Measurements from ENCODE around the gene PIGC.
A peak's percentile ranks its signal among the peaks of the same experiment; 100 is the strongest.
"Not testable (repeated sequence)": the region's sequence is repeated elsewhere in the genome, so short reads cannot be mapped to it uniquely, and the experiment has no call there.

Gene PIGC

DNA sequence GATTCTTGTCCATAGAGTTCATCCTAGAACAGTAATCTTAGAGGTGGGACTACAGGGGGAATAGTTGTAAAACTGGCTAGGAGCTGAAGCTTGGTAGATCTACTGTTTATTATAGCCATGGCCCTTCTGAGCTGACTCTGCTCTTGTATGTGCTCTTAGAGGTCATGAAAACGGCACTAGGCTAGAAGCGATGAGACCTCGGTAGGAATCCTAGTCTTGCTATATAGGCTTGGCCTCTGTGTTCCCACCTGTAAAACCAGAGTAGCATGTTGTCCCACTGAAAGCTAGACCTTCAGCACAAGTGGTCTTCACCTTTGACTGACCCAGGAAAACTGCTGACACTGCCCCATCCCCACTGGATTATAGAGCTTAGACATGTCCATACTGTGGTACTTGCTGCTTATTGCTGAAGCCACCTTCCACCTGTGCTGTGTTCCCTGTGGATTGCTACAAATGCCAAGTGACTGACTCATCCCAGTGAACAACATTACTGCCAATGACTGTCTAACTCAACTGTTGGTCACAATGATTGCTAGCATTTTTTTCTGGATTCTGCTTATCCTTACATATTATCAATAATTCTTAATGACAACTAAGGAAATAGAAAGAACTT lies 23.0 kb upstream of the PIGC start:
- no peak for DNase-seq (ENCODE audit: low read depth)

DNA sequence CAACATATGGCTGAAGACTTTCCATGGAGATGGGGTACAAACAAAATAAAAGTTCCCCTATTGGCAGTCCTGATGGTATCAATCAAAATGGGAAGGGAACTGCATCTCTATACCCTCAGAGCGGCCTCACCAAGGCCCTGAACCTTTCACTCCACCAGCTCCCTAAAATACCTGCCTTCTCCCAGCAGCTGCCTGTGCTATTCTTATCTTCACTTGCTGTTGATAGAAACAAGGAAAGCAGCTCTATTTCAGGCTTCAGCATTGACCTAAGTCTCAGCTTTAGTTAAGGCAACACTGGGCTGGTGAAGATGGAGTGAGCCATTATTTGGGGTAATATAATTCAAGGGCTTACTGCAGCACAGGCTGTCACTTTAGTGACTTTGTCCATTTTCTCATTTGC lies 21.7 kb upstream of the PIGC start:
- no peak for DNase-seq (ENCODE audit: low read depth)

DNA sequence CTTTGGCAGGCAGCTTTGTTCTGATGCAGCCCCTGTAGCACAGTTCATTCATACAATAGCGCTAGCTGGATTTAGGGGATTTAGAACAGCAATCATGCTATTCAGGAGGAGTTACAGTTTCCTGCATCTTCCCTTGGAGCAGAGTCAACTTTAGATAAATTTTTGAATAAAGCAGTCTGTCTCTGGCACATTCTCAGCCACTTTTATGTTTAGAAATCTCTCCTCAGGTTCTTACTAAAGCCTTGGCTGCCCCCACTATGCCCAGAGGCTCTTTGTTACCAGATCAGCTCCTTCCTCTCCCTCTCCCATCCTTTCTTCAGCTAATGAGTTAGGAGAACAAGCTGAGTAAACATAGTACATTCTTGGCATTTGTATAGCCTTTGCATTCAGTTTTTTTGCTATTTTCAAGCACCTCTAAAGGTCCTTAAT lies 17.0 kb upstream of the PIGC start:
- DNase-seq (ENCODE audit: low read depth), result peak; percentile 55

DNA sequence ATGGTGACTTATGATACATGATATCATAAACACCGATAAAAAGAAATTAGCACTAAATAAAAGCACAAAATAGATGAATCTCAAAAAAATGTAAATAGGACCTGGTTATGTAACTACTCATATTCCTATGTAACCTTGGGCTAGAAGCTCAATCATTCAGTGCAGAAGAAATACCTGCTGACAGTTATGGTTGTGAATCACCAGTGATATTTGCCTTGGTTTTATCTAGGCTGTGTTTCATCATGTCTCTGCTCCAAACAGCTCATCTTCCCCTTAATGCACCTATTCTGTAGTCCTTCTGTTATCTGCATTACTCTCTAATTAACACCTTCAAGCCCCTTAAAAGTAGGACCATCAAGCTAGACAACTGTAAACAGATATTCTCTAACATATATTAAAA lies 16.3 kb upstream of the PIGC start:
- no peak for DNase-seq (ENCODE audit: low read depth)

DNA sequence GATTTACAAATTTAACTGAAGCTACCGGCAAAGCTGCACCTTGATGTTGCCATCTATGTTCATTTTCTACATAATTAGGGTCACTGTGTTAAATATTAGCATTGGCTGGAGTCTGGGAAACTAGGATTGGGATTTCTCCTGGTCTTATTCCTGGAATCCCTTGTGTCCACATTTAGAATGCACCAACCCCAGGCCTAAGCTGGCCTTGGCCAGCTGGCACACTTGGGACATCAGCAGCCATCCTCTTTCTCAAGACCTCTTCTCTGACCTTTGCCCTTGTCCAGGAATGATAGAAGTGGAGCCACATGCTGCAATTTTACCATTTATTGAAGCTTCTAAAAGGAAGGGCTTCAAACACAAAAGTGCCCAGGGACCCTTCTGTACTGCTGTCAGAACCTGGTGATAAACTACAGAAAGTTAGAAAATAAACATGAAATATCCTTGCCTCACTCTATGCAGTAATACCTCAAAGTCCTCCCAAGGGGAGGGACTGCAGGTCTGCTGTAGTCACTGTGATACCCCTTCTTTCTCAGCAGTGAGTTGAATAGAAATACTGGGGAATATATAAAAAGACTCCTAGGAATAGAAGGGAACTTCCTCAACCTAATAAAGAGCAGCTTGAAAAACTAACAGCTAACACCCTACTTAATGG lies 13.7 kb upstream of the PIGC start:
- DNase-seq (ENCODE audit: low read depth), result no peak

DNA sequence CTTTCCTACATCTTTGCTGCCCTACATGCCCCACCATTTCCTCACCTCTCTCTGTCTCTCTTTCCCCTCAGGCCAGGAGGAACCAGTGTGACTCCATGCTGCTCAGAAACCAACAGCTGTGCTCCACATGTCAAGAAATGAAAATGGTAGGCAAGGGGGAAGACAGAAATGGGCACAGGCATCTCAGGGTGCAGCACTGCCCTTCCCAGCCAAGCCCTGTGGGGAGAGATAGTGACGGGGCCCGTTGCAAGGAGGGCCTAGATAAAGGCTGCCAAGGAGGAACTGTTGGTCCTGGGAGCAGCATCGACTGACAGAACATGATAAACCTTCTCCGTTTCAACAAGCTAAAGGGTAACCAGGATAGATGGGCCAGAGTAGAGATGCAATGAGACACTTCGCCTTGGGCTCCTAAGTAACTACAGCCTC lies 12.5 kb upstream of the PIGC start:
- no peak for DNase-seq (ENCODE audit: low read depth)

DNA sequence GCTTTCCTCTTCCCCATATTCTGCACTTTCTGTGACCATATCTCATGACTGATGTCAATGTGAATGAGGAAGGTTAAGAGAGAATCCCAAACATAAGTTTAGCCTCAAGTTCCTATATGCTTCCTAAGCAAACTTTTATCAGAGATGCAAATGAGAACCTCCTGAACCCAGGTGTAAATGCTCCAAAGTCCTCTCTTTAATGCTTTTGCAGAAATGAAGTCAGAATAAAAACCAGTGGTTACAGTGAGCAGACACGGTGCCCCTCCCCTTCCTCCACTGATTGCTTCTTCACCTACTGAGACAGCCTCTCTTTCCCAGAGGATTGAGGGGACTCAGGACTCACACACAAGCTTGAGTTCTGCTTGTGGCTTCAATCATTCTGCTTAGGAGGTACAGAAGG lies 11.6 kb upstream of the PIGC start:
- DNase-seq (ENCODE audit: low read depth), result no peak

DNA sequence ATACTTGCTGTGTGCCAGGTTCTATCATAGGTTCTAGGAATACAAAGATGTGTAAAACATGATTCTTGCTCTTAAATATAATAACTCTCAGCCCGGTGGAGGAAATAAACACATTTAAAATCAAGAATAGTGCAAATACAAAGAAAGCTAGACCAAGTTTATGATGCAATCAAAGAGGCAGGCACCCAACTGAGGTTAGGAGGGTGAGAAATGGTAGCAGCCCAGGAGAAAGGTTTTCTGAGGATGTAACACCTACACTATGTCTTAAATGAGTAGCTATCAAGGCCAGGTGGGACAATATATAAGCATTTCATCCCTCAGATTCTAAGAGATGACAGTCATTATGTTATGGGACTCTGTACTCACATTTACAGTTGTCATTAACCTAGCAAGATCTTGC lies 9.7 kb upstream of the PIGC start:
- DNase-seq (ENCODE audit: low read depth), result no peak

DNA sequence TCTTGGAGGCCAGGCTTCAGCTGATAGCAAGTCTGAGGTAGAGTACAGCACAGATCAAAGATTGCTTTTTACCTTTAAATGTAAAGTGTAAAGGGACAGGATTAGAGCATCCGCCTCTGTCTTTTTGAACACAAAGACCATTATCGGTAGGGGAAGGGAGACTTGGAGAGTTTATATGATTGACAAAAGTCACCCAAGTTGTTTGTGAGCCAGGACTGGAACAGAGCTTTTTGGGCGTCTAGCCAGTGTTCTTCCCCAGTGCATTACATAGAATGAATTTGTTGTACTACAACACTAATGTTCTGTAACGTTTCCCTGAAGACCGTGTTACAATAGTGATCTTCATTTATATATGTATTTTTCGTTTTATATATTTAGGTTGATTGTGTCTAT lies 9.3 kb upstream of the PIGC start:
- DNase-seq (ENCODE audit: low read depth), result no peak

DNA sequence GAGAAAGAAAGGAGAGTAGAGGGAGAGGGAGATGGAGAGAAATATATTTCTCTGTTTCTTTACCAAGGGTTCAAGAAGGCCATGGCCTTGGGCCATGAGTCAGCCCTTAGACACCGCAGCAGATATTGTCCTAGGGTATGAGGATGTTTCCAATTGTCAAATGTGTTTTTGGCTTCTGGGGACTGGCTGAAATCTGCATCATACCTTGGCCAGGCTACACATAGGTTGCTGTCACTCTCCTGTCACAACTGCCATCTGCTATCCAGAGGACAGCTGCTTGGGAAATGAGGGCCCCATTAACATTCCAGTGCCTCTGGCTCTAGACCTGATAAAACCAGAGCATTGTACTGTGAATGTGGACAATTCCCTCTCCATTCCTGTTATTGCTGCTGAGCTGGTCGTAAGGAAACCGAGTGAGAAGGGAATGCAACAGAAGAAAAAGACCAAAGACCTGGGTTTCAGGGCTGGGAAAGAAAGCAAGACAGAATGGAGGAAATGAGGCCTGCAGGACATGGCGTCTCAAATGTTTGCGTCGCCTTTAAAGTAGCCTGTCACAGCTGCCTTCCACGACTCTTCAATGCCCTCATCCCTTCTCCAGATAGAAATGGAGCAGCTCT lies 8.8 kb upstream of the PIGC start:
- no peak for DNase-seq (ENCODE audit: low read depth)

DNA sequence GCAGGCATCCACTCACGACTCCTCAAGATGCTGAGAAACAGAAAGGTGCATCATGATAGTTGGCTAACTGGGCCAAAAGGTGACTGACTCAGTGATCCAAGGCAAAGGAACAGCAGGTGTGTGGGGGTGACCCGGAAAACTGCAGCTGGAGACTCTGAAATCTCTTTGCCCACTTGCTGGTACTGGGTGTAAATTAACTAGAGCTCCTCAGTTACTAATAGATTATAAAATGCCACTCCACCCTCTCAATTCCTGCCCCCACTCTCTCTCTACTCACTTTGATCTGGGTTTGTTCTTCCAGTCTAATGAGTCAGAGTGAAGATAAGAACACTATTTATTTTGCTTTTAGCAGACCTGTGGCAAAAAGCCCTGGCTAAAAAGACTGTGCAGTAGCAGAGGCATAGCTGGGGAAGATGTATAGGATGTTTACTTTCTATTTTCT lies 7.2 kb upstream of the PIGC start:
- DNase-seq (ENCODE audit: low read depth), result no peak

DNA sequence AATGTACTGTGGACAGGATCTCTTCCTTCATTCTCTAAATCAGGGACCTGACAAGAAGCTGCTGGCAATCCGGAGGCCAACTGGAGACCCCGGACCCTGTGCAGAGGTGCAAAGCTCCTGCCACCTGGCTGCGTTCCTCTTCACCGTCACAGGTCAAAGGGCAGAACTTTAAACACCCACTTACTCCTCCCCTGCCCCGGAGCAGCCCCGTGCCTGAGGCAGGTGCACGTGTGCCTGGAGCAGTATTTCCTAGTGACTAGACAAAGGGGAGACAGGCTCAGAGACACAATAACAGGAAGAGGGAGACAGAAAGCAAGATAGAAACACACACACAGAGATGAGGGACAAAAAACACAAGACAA lies 6.6 kb upstream of the PIGC start:
- no peak for DNase-seq (ENCODE audit: low read depth)

DNA sequence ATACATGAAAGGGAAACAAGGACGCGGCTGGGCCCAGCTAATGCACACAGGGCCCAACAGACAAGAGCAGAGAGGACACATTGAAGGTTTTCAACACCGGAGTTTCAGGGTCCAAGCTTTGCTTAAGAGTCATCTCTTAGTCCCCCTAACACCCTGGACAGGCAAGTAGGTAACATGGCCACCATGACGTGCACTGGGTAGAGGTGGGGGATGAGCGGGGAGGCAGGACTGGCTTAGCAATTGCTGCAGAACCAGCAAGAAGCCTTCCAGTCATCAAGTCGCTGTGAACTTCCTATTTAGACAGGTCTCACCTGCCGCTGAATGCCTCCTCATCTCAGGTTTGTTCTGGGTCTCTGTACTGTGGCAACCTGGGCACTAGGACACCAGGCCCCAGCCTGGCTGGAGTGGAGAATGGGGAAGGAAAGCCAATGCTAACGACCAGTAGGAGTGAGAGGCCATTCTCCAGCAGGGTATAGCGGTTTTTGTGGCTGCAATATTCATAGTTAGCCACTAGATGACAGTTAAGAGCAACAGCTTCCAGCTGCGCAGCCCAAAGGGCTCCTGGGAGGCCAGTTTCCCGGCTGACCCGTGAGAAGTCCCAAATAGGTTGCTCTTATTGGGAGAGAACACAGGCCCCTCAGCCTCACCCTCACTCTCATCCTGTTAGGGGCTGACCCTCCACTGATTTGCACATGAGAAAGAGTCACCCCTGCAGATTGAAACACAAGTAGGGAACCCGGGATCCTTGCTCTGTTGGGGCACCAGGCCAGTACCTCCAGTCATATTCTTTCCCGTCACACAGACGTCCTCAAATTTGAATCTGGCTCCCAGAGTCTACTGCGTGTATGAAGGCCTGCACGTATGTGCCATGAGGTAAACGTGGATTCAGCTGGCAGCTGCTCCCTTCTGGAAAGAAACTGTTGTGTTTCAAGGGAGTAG lies 6.0 kb upstream of the PIGC start:
- peak; percentile 52 for DNase-seq (ENCODE audit: low read depth)

DNA sequence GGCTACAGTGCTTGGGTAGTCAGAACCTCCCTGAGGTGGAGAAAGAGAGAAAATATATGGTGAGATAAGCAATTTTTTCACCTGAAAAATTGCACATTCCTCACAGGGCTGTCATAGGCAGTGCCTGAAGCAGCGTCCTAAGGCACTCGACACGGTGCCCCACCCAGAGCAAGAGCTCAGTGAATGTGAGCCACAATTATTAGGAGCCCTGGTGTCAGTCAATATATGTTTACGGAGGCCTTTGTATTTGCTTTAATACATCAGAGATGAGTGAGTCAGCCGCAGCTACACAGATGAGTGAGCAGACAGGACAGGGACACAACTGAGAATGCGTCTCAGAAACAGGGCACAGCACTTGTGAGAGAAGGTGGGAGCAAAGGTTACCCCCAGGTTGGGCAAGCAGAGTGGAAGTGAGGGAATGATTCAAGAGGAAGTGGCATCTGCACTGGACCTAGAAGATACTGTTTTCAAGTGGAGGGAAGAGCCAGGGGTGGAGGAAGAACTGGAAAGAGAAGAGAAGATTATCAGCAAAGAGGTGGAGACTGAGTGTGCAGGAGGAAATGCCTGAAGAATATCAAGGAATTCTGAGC lies 5.2 kb upstream of the PIGC start:
- DNase-seq (ENCODE audit: low read depth), result no peak

DNA sequence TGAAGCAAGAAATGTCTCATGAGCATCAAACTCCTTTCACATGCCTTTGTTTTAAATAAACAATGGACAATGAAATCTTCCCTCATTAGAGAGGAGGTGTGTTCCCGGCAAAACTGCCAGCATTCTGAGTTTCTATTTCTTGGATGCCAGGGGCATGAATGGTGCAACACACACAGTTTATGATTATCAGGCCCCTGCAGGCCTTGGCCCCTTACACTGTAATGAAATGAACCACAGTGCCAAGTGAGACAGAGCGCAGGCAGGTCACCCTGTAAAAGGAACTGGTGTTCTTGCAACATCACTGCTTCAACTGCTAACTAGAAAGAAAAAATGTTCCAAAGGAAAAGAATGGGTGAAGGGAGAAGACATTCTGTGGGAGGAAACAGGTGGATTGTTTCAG lies 3.8 kb upstream of the PIGC start:
- DNase-seq (ENCODE audit: low read depth), result peak; percentile 58

DNA sequence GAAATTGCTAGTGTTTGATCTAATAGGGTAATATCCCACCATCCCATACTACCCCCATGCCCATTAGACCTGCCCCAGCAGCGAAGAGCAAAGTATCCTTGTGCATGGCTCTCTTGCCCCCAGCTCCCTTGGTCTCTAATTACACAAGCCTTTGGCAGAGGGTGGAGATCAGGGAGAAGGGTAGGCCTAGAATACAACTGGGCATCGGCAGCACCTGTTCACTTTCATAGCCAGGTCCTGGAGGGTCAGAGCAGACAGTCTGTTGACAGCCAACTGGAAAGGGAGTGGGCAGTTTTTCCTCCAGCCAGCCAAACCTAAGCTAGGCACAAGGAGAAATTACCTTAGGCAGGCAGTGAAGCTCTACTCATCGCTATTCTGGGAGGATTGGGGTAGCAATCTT lies 2.7 kb upstream of the PIGC start:
- DNase-seq (ENCODE audit: low read depth), result no peak

DNA sequence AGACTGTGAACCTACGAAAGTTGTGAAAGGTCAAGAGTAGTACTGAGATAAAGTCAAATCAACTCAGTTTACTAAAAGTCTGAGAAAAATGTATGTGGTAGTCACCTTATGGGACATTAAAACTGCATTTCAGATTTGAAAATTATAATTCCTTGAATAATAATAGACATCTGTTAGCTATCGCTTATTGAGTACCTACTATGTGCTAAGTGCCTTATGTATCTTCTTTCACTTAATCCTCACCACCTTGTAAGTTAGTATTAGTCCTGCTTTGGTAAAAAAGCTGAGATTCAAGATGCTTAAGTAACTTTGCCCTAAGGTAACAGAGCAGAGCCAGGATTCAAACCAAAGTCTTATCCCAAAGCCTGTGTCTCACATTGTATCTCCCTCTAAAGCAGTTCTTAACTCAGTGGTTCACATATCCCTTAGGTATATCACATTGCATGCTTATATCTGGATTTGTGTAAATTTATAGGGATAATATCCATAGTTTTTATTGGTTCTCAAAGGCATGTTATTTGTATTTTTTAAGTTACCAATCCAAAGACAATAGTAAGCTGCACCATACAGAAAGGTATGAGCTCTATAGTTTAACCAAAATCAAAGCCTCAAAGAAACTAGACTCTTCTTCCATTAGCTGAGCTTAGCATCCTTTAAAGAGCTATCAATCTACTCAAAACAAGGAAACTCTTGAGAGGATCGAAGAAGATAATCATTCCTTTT lies 865 bp downstream of the PIGC start:
- no peak for DNase-seq (ENCODE audit: low read depth)

DNA sequence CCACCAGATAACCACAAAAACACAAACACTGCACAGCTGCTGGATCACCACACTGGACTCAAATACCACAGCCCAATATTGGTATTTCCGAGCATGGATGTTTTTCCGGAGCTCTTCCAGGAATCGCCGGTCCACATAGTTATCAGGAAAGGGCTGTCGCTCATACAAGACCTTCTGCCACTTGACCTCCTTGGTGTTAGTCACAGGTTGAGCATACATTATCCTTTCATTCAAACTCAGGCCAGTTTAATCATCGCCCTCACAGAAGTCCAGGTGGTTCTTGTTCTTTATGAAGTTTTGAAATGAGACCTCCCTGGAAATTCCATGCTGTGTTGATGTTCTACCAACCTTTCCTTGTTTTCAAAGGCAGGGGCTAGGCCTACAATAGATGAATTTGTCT lies 1.5 kb downstream of the PIGC start:
- no peak for DNase-seq (ENCODE audit: low read depth)

DNA sequence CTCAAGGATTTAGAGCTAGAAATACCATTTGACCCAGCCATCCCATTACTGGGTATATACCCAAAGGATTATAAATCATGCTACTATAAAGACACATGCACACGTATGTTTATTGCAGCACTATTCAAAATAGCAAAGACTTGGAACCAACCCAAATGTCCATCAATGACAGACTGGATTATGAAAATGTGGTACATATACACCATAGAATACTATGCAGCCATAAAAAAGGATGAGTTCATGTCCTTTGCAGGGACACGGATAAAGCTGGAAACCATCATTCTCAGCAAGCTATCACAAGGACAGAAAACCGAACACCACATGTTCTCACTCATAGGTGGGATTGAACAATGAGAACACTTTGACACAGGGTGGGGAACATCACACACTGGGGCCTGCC lies 6.7 kb downstream of the PIGC start:
- not testable (repeated sequence) for DNase-seq (ENCODE audit: low read depth)

DNA sequence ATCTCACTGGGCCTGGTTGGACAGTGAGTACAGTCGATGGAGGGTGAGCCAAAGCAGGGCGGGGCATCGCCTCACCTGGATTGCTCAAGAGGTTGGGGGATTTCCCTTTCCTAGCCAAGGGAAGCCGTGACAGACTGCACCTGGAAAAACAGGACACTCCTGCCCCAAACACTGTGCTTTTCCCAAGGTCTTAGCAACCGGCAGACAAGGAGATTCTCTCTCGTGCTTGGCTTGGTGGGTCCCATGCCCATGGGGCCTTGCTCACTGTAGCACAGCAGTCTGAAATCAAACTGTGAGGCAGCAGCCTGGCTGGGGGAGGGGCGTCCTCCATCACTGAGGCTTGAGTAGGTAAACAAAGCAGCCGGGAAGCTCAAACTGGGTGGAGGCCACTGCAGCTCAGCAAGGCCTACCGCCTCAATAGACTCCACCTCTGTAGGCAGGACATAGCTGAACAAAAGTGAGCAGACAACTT lies 12.1 kb downstream of the PIGC start:
- DNase-seq (ENCODE audit: low read depth), result no peak

DNA sequence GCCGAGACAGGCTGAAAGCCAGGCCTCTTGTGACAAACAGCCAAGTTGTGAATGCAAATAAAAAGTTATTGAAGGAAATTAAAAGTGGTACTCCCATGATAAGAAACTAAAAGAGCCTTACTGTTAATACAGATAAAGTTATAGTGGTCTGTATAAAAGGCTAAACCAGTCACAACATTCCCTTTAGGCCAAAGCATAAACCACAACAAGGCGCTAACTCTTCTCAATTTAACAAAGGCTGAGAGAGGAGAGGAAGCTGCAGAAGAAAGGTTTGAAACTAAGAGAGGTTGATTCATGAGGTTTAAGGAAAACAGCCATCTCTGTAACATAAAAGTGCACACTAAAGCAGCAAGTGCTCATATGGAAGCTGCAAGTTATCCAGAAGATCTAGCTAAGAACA lies 12.7 kb downstream of the PIGC start:
- no peak for DNase-seq (ENCODE audit: low read depth)

DNA sequence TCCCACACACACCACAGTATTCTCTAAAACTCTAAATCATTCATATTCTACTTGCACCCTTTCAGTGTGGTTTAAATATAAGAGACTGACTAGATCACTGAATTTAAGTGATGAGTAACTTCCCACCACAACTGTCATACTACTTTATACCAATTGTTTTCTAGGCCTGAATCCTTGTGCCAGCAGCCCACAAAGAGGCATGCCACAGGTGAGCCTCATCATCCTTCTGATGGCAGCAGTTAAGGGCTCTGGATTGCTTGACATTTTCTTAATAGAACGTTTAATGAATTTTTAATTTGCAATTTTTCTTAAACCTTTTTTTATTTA lies 13.8 kb downstream of the PIGC start:
- no peak for DNase-seq (ENCODE audit: low read depth)
